K562 (cell line): ENCODE results near the gene AQP5.

ENCODE experiments used
- CBX5 ChIP-seq: IDR thresholded peaks from 2 replicates; pipeline ENCODE4 v1.6.1; 2014; ENCODE audit warnings: low read depth, borderline replicate concordance
- CHD7 ChIP-seq: fragments of 200-600 bp; sonication (generic); IDR thresholded peaks from one replicate; pipeline ENCODE4 v1.6.1; 2012; ENCODE audit warnings: mild to moderate bottlenecking, low read depth, low read length, inconsistent platforms
- CSDE1 ChIP-seq, 2 experiments: fragments of 450-650 bp; IDR thresholded peaks; 2 replicates each; pipeline ENCODE4 v1.6.1; 2016; ENCODE audit warnings: mild to moderate bottlenecking in 1 of 2
- CTCF ChIP-seq, 3 experiments: IDR thresholded peaks in 2 of 3; conservative IDR thresholded peaks in 1 of 3; 2 replicates each; pipeline ENCODE4 v1.5.1; 2011 to 2012; ENCODE audit warnings: low read length in 3 of 3, mild to moderate bottlenecking in 3 of 3, control low read depth in 2 of 3, improper control_type of control experiment in 1 of 3, inconsistent platforms in 1 of 3, low read depth in 1 of 3, mixed read lengths in 1 of 3, moderate library complexity in 1 of 3; ENCODE audit not compliant: insufficient read depth in 2 of 3
- DEAF1 ChIP-seq: fragments of 450-650 bp; formaldehyde crosslinking; IDR thresholded peaks from 2 replicates; pipeline ENCODE4 v1.4.0; 2020; ENCODE audit warnings: mild to moderate bottlenecking, moderate library complexity
- EZH2 ChIP-seq: IDR thresholded peaks from 2 replicates; pipeline ENCODE4 v1.6.1; 2012; ENCODE audit warnings: low read depth, mild to moderate bottlenecking, inconsistent platforms, low read length, borderline replicate concordance
- FOXM1 ChIP-seq, 2 experiments: fragments of 450-650 bp in 1 of 2; sonication (generic) in 1 of 2; formaldehyde crosslinking in 1 of 2; IDR thresholded peaks; 2 replicates each; pipeline versions ENCODE4 v1.6.1 to v1.9.0; 2017 to 2022; ENCODE audit warnings: low read depth in 2 of 2, mild to moderate bottlenecking in 2 of 2, missing genetic modification reagents in 1 of 2, moderate library complexity in 1 of 2
- ZBTB1 ChIP-seq: sonication (generic); formaldehyde crosslinking; IDR thresholded peaks from 2 replicates; pipeline ENCODE4 v1.8.1; 2023; ENCODE audit warnings: missing genetic modification reagents, low read depth, mild to moderate bottlenecking, borderline replicate concordance
- ZSCAN29 ChIP-seq: fragments of 450-650 bp; IDR thresholded peaks from 2 replicates; pipeline ENCODE4 v1.6.1; 2017
- ZZZ3 ChIP-seq: fragments of 450-650 bp; IDR thresholded peaks from 2 replicates; pipeline ENCODE4 v1.6.1; 2016; ENCODE audit warnings: antibody characterized with exemption, mild to moderate bottlenecking, moderate library complexity

GRCh38 chr12:49954863-49955830 is 6.5 kb upstream of the AQP5 start:
- TF ChIP-seq CHD7 (no peak), CBX5 (no peak), DEAF1 (CRISPR knock-in tag) (no peak), CTCF (IDR thresholded peaks at IDR 0.05 in 2 of 3, conservative IDR thresholded peaks at IDR 0.05 in 1 of 3; ENCODE audit: insufficient read depth in 2 of 3, low read depth in 1 of 3, low read length in 3 of 3) (no peak), ZBTB1 (no peak), CSDE1 (IDR thresholded peaks at IDR 0.05) (no peak), ZSCAN29 (no peak), EZH2 (no peak), ZZZ3 (no peak), FOXM1 (IDR thresholded peaks at IDR 0.05; ENCODE audit: low read depth) (no peak), FOXM1 (CRISPR knock-in tag; IDR thresholded peaks at IDR 0.05; ENCODE audit: low read depth) (no peak)
